ENCODE results near the gene NEGR1. TPM values are rescaled to one million over a fixed set of nuclear protein-coding genes. Genes with fewer than 3 reads are reported as not detected.

The NEGR1 gene
- total RNA-seq, 4 donors from 2014 or later = 4.1 to 12.4 (median 10.2) TPM

DNA sequence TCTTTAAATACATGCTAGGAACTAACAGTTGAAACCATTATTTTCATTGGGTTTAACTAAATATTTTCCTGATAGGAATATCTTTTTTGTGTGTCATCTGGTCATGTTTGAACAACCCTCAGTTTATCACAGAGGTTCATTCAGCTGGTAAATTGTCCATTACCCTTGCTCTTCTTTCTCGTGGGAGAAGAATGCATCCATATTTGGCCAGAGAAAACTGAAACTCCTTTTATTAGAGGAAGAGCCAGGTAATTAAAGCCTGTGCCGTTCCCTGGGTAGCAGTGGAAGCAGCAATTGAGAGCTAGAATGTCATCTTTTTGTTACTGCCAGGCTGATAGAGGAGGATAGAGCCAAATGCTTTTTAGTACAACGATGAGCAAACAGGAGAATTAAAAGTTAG is 614.3 kb downstream of the NEGR1 start:
- Histone ChIP-seq H3K4me1 (no peaks in the 10 kb centered on the region), H3K9me3 (no peaks in the 10 kb centered on the region), H3K27ac (no peak overlapping the region), H3K36me3 (no peaks in the 10 kb centered on the region), H3K4me3 (replicated peaks in 1 of 3) (no peak overlapping the region), H3K27me3 (no peaks in the 10 kb centered on the region)
- TF ChIP-seq POLR2A (IDR thresholded peaks at IDR 0.05) = no peak
- TF ChIP-seq, protein P1, sequence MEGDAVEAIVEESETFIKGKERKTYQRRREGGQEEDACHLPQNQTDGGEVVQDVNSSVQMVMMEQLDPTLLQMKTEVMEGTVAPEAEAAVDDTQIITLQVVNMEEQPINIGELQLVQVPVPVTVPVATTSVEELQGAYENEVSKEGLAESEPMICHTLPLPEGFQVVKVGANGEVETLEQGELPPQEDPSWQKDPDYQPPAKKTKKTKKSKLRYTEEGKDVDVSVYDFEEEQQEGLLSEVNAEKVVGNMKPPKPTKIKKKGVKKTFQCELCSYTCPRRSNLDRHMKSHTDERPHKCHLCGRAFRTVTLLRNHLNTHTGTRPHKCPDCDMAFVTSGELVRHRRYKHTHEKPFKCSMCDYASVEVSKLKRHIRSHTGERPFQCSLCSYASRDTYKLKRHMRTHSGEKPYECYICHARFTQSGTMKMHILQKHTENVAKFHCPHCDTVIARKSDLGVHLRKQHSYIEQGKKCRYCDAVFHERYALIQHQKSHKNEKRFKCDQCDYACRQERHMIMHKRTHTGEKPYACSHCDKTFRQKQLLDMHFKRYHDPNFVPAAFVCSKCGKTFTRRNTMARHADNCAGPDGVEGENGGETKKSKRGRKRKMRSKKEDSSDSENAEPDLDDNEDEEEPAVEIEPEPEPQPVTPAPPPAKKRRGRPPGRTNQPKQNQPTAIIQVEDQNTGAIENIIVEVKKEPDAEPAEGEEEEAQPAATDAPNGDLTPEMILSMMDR (IDR thresholded peaks at IDR 0.05) = no peak
- DNase-seq = no peak
- intact Hi-C loops (cut with DNase I) = no loop called here
- WGBS, 2 donors = 61 to 70% methylated on average over 3 of the region's 3 CpGs

DNA sequence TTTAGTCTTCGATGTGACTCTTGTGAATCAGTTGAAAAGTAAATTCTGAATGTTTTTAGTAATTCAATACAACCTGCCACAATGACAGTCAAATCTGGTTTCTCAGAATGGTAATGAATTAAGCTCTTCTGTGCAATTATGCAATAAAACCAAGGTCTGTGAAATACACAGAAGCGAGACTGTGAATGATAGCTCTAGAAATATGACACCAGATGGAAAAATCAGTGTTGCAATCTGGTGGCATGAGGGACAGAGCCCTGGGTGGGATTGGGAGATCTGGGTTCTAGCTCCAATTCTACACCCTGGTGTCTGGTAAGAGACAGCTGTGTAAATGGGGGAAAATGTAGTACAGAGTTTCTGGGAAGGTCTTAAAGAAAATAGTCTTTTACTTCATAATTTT is 615.1 kb downstream of the NEGR1 start:
- DNase-seq = no peak
- Histone ChIP-seq H3K27ac (no peak overlapping the region), H3K9me3 (no peaks in the 10 kb centered on the region), H3K4me1 (no peaks in the 10 kb centered on the region), H3K36me3 (no peaks in the 10 kb centered on the region), H3K4me3 (replicated peaks in 1 of 3) (no peak overlapping the region), H3K27me3 (no peaks in the 10 kb centered on the region)
- intact Hi-C loops (cut with DNase I) = no loop called here
- TF ChIP-seq, protein P1 (IDR thresholded peaks at IDR 0.05) = no peak
- no peak for TF ChIP-seq POLR2A (IDR thresholded peaks at IDR 0.05)
- 73 to 78% methylated on average over 2 of the region's 2 CpGs for WGBS, 2 donors

DNA sequence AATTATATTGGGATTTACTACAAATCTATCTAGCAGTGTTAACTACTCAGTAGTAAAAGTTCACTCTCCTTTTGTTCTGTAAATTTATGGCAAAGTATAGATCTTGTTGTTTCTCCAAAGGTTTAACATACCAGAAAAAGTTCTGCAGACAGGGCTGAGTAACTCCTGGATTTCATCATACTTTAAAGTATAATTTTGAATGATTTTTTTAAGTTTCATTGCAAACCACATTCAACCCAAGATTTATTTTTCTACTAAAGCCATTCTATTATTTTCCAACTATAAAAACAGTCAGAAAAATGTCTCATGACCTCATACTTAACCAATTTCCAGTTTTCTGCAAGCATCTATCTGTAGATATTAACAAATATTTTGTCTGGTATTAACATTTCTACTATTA is 615.7 kb downstream of the NEGR1 start:
- TF ChIP-seq, protein P1 (IDR thresholded peaks at IDR 0.05) = no peak
- TF ChIP-seq POLR2A (IDR thresholded peaks at IDR 0.05) = no peak
- intact Hi-C loops (cut with DNase I) = no loop called here
- DNase-seq = no peak
- Histone ChIP-seq H3K27ac (no peak overlapping the region), H3K9me3 (no peaks in the 10 kb centered on the region), H3K27me3 (no peaks in the 10 kb centered on the region), H3K36me3 (no peaks in the 10 kb centered on the region), H3K4me1 (no peaks in the 10 kb centered on the region), H3K4me3 (replicated peaks in 1 of 3) (no peak overlapping the region)

DNA sequence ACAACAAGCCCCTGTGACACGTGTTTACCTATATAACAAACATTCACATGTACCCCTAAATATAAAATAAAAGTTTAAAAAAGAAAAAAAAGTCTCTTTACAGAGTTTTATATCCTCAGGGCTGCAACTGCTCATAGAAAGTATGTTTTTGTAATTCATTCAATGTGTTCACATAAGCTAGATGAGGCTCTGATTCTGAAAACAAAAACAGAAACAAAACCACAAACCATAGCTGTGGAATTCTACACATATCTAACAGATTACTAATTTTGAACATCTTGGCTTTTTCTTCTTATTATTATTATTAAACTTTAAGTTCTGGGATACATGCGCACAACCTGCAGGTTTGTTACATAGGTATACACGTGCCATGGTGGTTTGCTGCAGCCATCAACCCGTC is 621.9 kb downstream of the NEGR1 start:
- intact Hi-C loops (cut with DNase I) = no loop called here
- no peak overlapping the region for H3K27ac ChIP-seq
- no peaks in the 10 kb centered on the region for H3K9me3 ChIP-seq
- 87 to 92% methylated on average over 4 of the region's 4 CpGs for WGBS, 2 donors
- no peak for TF ChIP-seq POLR2A (IDR thresholded peaks at IDR 0.05)
- TF ChIP-seq, protein P1 (IDR thresholded peaks at IDR 0.05) = no peak
- no peaks in the 10 kb centered on the region for H3K4me1 ChIP-seq
- no peak overlapping the region for H3K4me3 ChIP-seq (replicated peaks in 1 of 3)
- H3K27me3 ChIP-seq = no peaks in the 10 kb centered on the region
- H3K36me3 ChIP-seq = no peaks in the 10 kb centered on the region
- DNase-seq = no peak

DNA sequence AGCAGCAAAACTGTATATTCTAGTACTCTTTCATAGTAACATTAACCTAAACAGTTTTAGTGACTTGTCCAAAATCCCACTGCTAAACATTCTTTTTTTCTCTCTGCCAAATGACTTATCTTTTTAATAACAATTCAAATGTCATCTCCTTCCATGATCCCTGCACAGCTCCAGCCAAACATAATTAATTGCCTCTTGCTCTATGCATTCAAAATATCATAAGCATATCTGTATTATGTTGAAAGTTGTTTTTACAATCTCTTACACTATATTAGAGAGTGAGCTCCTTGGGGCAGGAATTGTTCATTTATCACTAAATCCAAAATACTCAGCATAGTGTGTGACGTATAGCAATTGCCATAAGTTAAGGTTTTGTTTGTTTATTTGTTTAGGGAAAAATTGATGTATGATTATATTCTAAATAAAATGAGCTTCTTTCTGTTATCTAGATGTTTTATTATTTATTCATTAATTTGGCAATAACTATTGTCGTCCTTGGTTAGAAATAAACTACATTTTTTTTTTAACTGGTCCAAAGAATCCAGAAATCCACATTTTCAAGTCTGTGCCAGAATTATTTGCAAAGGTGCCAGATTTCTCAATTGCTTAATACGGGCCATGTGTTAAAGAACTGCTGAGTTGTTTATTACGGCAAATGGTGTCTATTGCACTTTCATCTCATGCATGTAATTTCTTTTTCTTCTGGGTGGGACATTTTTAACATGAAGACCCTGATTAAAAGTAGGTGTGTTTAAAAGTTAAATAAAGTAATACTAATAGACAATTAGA is 624.3 kb downstream of the NEGR1 start:
- TF ChIP-seq, protein P1 (IDR thresholded peaks at IDR 0.05) = no peak
- no peak for TF ChIP-seq POLR2A (IDR thresholded peaks at IDR 0.05)
- no peak for DNase-seq
- Histone ChIP-seq H3K4me3 (replicated peaks in 1 of 3) (no peak overlapping the region), H3K27ac (no peak overlapping the region), H3K36me3 (no peaks in the 10 kb centered on the region), H3K27me3 (no peaks in the 10 kb centered on the region), H3K4me1 (no peaks in the 10 kb centered on the region), H3K9me3 (no peaks in the 10 kb centered on the region)
- intact Hi-C loops (cut with DNase I) = no loop called here
- 78 to 80% methylated on average over 4 of the region's 4 CpGs for WGBS, 2 donors

Data from thyroid gland (tissue), 4 donors.